ENCODE measurements around the gene G3BP2. TPM values are rescaled to one million over a fixed set of nuclear protein-coding genes. Genes with fewer than 3 reads are reported as not detected.

The G3BP2 gene
- total RNA-seq, 1 experiment from 2014 or later, result 146 TPM

GRCh38 chr4:75653845-75654503, 19.2 kb downstream of the G3BP2 start:
- no peak overlapping the region for H3K4me3 ChIP-seq (ENCODE audit: low read depth in 2 of 2, low read length in 2 of 2)
- peaks cover 37% of the 10 kb centered on the region for H3K36me3 ChIP-seq (ENCODE audit: control insufficient read depth, insufficient read depth, low read length)
- intact Hi-C loops (cut with micrococcal nuclease; ENCODE audit: unreplicated experiment), result no loop called here
- TF ChIP-seq CTCF (IDR thresholded peaks at IDR 0.05) (peak; percentile 48; the same call in 1 of the 2 replicates), REST (IDR thresholded peaks at IDR 0.05; ENCODE audit: insufficient read depth in 1 of 2, low read depth in 2 of 2, low read length in 1 of 2) (no peak), POLR2AphosphoS5 (IDR thresholded peaks at IDR 0.05; ENCODE audit: low read depth, low read length) (no peak)
- ChIA-PET CTCF (no interaction called here), POLR2A (no interaction called here)
- DNase-seq (ENCODE audit: low read depth, low spot score) (no peak), ATAC-seq (0 out of 2 replicates have a peak, but pooled peaks have one; percentile 71)
- no TSS peak for BruUV-seq (replicated peaks)
- no peaks in the 10 kb centered on the region for H3K27me3 ChIP-seq (ENCODE audit: control insufficient read depth, insufficient read depth, low read length)
- in situ Hi-C loops (cut with HindIII; ENCODE audit: low pct_unique_long_range_greater_than_20kb, low sequenced_read_pairs), result no loop called here
- no peaks in the 10 kb centered on the region for H3K4me1 ChIP-seq (ENCODE audit: control insufficient read depth, insufficient read depth, low read length)
- H3K9me3 ChIP-seq (ENCODE audit: control insufficient read depth, insufficient read depth, low read depth, low read length), result no peaks in the 10 kb centered on the region
- H3K27ac ChIP-seq (ENCODE audit: low read length), result no peak overlapping the region

- intact Hi-C loops (cut with micrococcal nuclease; ENCODE audit: unreplicated experiment), result no loop called here
- ChIA-PET POLR2A (no interaction called here), CTCF (no interaction called here)
- no peak for DNase-seq (ENCODE audit: low read depth, low spot score)
- no peaks in the 10 kb centered on the region for H3K4me1 ChIP-seq (ENCODE audit: control insufficient read depth, insufficient read depth, low read length)
- in situ Hi-C loops (cut with HindIII; ENCODE audit: low pct_unique_long_range_greater_than_20kb, low sequenced_read_pairs), result no loop called here
- no TSS peak for BruUV-seq (replicated peaks)
- no peak for ATAC-seq
- no peak overlapping the region for H3K27ac ChIP-seq (ENCODE audit: low read length)
- no peak for TF ChIP-seq REST (IDR thresholded peaks at IDR 0.05; ENCODE audit: insufficient read depth in 1 of 2, low read depth in 2 of 2, low read length in 1 of 2)
- no peak for TF ChIP-seq TCF7L2 (IDR thresholded peaks at IDR 0.05; ENCODE audit: low read depth, low read length)
- TF ChIP-seq SIN3A (IDR thresholded peaks at IDR 0.05; ENCODE audit: borderline replicate concordance, insufficient read depth, low read depth, low read length), result no peak
- no peak for TF ChIP-seq CTCF (IDR thresholded peaks at IDR 0.05)
- TF ChIP-seq POLR2AphosphoS5 (IDR thresholded peaks at IDR 0.05; ENCODE audit: low read depth, low read length), result no peak
- H3K27me3 ChIP-seq (ENCODE audit: control insufficient read depth, insufficient read depth, low read length), result no peaks in the 10 kb centered on the region
- H3K4me3 ChIP-seq (ENCODE audit: low read depth in 2 of 2, low read length in 2 of 2), result no peak overlapping the region
- H3K36me3 ChIP-seq (ENCODE audit: control insufficient read depth, insufficient read depth, low read length), result peaks cover 29% of the 10 kb centered on the region
- no peaks in the 10 kb centered on the region for H3K9me3 ChIP-seq (ENCODE audit: control insufficient read depth, insufficient read depth, low read depth, low read length)
Observed at GRCh38 chr4:75644095-75644494, 29.1 kb downstream of the G3BP2 start.

All from Panc1 (cell line).